Stromal cell of bone marrow (primary cell): ENCODE data around the gene DNAJC15.
"Not testable (repeated sequence)": the region's sequence is repeated elsewhere in the genome, so short reads cannot be mapped to it uniquely, and the experiment has no call there.

Source experiments
- DNase-seq: peaks from one replicate; pipeline ENCODE4 v3.0.0-alpha.2; 2012; ENCODE audit warnings: low read depth

Gene DNAJC15

DNA sequence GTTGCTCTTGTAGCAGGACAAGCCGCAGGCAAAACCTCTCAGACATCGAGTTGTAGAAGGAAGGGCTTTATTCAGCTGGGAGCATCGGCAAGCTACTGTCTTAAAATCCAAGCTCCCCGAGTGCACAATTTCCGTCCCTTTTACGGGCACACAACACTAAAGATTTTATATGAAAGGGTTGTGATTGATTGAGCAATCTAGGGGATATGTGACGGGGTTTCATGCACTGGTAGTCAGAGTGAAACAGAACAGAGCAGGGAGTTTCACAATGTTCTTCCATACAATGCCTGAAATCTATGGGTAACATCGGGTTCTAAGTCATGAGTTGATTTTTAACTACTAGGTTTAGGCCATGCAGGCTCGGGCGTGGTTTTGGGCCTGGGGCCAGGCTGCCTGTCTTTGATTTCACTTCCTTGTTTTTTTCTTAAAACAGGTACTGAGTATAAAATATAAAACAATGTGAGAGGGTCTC is 22.0 kb downstream of the DNAJC15 start:
- not testable (repeated sequence) for DNase-seq

DNA sequence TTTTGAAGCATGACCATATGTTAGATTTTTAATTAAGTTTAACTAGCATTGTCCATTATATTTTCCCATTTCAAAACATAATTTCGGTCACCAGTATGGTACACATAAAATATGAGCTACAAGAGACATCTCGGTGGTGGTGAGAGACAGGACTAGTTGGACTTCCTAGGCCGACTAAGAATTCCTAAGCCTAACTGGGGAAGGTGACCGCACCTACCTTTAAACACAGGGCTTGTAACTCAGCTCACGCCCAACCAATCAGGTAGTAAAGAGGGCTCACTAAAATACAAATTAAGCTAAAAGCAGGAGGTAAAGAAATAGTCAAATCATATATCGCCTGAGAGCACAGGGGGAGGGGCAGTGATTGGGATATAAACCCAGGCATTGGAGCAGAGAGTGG is 22.9 kb downstream of the DNAJC15 start:
- no peak for DNase-seq

DNA sequence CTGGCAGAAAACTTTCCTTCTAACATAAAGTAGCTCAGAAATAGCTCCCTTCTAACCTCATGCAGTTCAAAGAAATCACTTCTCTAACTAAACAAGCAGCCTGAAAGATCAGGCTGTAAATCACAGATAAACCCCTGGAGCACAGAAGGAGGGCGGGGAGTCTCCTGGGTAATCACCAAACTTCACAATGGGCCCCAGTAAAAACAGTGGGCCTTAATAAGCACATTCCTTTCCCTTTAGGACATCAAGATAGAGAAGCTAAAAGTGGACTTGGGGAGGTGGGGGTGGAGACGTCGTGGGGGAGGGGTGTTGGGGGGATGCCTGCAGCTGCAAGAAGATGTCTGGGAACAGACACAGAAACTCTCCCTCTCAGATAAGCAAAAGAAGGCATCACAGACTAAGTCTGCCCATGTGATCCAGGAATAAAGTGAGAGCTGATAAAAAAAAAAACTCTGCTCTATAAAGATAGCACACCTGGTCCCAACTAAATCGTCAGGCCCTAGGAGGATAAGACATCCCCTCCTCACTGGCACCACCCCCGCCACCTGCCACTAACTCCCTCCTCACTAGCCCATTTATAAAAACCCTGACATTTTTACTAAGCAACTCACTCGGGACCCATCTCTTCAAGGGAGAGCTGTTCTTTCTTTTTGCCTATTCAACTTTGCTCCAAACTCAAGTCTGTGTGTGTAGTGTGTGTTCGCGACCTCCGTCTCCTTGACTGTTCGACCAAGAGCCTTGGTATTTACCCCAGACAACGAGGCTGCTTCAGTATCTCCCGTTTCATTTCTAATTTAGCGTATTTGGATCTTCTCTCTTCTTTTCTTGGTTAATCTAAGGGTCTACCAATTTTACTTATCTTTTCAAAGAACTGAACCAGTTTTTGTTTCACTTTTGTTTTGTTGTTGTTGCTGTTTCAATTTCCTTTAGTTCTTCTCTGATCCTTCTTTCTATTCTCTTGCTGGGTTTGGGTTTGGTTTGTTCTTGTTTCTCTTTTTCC is 31.7 kb downstream of the DNAJC15 start:
- DNase-seq = no peak

DNA sequence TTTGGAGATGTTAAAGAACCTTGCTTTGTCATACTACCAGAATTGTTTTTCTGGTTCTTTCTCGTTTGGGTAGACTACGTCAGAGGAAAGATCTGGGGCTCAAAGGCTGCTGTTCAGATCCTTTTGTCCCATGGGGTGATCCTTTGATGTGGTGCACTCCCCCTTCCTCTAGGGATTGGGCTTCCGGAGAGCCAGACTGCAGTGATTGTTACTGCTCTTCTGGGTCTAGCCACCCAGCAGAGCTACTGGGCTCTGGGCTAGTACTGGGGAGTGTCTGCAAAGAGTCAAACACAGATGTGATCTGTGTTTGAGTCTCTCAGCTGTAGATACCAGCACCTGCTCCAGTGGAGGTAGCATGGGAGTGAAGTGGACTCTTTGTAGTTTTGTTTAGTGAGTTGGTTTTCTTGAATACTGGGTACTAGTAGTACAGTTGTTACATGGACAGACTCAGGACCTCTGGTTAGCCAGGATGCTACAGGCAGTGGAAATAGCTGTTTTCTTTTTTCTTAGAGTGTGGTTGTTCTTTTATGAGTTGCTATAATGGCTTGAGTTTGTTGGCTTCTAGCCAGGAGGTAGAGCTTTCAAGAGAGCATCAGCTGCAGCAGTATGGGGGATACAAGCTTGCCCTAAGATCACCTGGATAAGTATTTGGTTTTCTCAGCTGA is 34.4 kb downstream of the DNAJC15 start:
- no peak for DNase-seq

DNA sequence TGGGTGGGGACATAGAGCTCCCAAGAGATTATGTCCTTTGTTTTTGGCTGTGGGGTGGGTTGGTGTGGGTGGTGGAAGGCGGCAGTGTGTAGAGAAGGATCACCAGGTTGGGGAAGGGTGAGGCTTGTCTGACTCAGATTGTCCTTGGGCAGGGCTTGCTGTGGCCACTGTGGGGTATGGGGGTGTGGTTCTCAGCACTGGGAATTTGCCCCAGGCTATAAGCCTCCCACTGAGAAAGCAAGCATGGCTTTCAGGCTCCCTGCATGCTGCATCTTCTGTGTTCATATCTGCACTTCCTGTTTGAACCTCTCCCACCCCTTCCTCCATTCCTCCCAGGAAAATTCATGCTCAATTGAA is 34.9 kb downstream of the DNAJC15 start:
- no peak for DNase-seq

DNA sequence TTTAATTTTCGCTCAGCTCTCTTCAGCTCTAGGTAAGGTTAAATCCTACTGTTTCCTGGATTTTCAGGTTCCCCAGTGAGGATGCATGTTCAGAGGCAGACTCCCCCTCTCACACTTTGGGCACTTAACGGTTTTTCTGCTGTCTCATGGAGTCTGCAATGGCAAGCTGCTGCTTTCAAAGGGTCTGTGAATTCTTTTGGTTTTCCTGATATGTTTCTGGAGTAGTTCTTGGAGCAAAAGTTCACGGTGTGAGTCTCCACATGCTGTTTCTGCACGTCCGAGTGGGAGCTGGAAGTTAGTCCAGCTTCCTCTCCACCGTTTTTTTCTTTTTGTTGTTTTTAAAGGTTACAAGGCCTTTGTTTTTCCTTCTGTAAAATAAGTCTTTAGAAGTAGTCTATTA is 35.4 kb downstream of the DNAJC15 start:
- no peak for DNase-seq

DNA sequence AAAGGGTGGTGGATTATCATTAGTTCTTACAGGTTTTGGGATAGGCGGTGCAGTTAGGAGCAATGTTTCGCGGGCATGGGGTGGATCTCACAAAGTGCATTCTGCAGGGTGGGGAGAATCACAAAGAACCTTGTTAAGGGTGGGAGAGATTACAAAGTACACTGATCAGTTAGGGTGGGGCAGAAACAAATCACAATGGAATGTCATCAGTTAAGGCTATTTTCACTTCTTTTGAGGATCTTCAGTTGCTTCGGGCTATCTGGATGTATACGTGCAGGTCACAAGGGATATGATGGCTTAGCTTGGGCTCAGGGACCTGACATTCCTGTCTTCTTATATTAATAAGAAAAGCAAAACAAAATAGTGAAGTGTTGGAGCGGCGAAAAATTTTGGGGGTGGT is 36.4 kb downstream of the DNAJC15 start:
- not testable (repeated sequence) for DNase-seq

DNA sequence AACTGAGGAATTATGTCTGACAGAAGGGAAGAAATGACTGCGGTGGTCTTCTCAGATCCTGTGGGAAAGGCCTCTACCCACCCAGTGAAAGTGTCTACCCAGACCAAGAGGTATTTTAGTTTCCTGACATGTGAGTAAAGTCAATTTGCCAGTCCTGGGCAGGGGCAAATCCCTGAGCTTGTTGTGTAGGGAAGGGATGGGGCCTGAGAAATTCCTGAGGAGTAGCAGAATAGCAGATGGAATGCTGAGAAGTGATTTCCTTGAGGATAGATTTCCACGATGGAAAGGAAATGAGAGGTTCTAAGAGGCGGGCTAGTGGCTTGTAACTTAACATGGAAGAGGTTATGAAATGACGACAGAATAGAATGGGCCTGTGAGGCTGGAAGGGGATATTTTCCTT is 37.4 kb downstream of the DNAJC15 start:
- DNase-seq = not testable (repeated sequence)

DNA sequence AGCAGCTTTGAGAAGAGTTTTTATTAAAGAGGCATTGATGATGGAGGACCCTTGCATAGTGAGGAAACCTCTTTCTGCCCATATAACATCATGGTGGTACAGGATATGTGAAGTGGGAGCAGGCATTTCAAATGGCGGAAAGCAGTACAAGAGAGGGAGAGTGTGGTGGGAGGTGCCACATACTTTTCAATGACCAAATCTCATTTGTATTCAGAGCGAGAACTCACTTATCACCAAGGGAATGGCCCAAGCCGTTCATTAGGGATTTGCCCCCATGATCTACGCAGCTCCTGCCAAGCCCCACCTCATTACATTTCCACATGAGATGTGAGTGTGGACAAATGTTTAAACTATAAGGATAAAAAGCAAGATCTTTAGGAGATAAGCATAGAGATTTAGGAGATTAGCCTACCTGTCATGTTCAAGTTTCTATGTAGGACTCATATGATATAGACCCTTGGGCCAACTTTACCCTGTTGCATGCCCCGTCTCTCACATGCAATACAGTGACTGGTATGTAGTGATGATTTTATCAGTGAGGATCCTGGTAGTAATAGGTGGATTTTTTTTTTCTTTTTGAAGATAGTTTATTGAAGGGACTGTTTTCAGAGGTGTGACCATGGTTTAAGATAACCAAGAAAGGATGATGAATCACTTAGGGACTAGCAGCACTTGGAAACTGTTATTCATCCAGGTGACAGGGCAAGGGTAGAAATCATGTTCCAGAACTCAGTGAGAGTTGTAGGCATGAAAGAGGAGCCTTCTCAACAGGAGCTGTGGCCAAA is 38.3 kb downstream of the DNAJC15 start:
- no peak for DNase-seq

DNA sequence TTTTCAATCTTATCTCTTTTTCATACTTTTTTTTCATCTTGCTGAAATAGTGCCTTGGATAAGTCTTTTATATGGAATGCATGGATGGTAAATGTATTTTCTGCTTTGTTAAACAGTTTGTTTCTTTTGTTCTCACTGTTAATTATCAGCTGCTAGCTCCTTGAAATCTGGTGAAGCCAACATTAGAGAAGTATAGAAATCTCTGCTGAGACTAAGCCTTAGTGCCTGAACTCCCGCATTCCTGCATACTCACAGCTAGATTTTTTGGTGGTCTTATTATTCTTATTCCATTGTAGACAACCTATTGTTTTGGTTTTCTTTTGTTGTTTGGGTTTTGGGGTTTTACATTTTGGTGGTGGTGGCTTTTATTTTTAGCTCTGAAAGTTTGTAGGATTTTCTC is 48.4 kb downstream of the DNAJC15 start:
- no peak for DNase-seq

DNA sequence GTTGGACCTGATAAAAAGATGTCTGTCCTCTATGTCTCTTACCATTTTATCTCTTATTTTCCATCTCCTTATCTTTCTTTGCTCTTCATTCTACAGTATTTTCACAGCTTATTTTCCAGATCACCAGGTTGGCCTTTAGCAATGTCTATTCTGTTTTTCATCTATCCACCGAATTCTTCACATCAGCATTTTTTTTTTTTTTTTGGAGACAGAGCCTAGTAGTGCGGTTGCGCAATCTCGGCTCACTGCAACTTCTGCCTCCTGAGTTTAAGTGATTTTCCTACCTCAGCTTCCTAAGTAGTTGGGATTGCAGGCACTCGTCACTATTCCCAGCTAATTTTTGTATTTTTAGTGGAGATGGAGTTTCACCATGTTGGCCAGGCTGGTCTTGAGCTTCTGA is 49.0 kb downstream of the DNAJC15 start:
- DNase-seq = no peak

DNA sequence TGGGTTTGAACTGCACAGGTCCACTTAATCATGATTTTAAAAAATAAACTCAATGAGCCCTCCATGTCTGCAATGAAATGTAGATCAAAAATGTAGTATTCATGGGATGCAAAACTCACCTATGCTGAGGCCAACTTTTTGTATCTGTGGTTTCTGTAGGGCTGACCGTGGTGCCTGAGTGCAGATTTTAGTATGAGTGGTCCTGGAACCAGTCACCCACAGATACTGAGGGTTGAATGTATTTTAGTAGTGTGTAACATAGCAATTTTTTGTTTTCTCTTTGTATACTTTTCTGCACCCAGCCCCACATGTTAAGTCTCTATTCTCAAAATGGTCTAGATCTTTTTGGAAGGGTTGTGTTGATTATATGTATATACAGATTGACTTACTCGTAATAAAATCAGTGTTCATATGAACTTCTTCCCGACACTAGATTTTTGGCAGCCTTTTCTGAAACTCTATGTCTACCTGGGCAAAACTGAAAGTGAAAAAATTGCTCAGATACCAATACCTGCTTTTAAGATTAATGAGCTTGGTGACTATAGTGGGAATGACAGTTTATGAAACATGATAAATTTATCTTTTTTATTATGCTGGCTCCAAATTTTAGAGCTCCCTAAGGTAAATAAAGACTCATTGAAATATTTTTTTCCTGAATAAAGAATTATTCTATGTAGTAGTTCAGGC is 51.6 kb downstream of the DNAJC15 start:
- no peak for DNase-seq

DNA sequence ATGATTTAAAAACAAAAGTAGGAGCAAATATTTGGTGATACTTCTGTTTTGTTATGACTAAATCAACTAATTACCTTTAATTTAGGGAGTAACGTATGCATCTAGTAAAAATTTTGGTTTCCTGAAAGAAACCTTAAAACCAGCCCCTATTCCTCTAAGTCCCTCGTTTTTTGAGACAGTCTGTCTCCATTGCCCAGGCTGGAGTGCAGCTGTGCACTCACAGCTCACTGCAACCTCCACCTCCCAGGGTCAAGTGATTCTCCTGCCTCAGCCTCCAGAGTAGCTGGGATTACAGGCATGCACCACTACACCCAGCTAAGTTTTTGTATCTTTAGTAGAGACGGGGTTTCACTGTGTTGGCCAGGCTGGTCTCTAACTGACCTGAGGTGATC is 52.1 kb downstream of the DNAJC15 start:
- DNase-seq = not testable (repeated sequence)

DNA sequence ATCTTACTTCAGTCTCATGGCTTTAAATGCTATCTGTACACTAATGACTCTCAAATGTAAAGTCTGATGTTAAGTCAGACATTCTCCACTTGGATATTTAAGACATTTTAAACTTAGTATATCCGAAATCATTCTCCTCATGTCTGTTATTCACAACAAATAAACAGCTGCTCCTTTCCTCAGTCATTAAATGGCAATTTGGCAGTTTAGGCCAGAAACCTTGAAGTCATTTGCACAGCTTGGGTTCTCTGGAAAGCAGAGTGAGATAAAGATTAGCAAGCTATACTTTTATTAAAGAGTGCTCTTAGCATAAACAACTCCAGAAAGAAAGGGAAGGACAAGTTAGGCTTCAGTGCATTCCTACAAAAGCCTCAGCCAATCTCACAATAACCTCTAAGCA is 53.7 kb downstream of the DNAJC15 start:
- DNase-seq = no peak

DNA sequence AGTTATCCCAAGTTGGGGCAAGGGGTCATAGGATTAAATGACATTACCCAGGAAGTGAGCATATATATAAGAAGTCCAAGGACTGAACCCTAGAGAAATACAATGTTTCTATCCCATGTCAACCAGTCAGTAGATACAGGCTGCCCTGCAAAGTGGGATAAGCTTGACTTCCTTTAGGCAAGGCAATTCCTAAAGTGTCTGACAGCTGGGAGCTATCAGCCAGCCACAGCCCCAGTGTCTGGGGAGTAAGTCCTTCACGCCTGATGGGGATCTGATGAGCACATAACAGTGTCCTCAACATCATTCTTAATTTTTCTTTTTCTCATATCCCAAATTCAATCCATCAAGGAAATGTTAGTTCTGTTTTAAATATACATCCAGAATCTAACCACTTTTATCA is 54.1 kb downstream of the DNAJC15 start:
- no peak for DNase-seq

DNA sequence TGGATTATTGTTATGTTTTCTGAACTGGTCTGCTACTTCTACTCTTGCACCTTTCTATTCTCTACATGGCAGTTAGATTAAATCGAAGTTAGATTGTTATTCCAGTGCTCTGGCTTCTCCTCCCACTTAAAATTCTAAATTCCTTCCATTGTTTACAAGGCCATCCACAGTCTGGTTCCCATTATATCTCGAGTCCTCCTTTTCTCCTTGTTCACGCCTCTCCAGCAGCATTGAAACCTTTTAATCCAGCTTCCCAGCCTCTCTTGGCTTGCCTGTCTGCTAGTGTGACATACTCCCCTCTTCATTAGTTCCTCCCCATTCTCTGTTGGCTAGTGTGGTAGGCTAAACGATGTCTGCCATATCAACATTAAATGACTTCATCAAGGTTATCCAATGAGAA is 54.5 kb downstream of the DNAJC15 start:
- DNase-seq = no peak

DNA sequence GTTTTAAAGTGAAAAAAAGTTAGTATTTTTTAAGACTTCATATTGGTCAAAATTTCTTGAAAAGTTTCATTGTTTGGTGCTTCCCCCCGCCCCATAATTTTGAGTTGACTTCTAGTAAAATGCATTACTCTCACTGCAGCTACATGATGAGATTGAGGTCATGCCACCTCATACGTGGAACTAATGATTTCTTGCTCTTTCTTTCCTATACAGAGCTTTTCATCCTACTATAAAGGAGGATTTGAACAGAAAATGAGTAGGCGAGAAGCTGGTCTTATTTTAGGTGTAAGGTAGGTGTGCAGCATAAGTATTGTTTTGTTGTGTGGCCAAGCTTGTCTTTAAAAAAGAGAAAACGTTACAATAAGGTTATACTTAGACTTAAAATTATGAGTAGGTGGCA is 55.0 kb downstream of the DNAJC15 start:
- no peak for DNase-seq

DNA sequence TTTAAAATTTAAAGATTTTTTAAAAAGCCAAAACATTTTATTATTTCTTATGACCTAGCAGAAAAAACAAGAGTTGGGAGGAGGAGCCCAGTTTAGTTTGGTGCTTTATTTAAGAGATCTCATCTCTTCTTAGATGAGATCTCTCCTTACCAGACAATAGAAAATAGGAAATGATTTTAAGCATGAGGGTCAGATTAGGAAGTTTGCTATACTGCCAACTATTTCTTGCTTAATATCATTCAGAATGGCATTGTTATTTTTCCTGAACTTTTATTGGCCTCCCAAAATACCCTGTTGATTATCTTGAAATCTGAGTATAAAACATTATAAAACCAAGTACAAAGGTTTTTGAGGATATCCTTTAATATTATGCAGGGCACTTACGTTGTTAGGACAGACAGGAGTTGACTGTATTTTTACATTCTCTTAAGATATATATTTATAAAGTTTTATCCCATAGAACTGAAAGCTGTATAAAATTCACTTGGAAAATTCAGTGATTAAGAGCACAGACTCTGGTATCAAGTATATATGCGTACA is 56.1 kb downstream of the DNAJC15 start:
- DNase-seq = no peak

DNA sequence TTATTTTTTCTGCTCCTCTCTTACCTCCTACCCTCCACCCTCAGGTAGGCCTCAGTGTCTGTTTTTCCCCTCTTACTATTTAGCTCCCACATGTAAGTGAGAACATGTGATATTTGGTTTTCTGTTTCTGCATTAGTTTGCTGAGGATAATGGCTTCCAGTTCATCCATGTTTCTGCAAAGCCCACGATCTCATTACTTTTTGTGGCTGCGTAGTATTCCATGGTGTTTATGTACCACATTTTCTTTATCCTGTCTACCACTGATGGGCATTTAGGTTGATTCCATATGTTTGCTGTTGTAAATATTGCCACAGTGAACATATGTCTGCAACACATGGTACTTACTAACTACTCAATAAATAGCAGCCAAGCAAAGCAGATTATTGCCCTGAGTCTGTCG is 56.8 kb downstream of the DNAJC15 start:
- no peak for DNase-seq

DNA sequence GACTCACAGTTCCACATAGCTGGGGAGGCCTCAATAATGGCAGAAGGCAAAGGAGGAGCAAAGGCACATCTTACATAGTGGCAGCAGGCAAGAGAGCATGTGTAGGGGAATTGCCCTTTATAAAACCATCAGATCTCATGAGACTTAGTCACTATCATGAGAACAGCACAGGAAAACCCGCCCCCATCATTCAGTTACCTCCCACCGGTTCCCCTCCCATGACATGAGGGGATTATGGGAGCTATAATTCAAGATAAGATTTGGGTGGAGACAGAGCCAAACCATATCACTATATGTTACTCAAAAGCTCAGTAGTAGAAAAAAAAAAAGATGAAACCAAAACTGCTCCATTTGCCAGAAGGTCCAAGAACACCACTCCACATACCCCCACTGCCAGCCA is 58.5 kb downstream of the DNAJC15 start:
- no peak for DNase-seq

DNA sequence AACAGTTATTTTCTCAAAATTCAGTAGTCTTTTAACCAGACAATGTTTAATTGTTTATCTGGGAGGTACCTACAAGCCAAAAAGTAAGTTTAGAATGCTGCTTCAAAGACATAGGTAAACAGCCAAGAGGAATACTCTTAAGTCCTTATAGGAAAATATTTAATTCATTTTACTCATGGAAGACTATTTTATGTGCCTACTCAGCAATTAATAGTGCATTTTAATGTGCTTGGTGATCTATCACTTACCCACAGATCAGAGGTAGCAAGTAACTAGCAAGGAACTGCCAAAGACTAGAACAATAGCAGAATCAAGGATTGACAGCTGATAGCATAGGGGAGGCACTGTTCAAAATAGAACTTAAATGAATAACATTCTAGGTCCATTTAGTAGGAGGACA is 60.4 kb downstream of the DNAJC15 start:
- no peak for DNase-seq

DNA sequence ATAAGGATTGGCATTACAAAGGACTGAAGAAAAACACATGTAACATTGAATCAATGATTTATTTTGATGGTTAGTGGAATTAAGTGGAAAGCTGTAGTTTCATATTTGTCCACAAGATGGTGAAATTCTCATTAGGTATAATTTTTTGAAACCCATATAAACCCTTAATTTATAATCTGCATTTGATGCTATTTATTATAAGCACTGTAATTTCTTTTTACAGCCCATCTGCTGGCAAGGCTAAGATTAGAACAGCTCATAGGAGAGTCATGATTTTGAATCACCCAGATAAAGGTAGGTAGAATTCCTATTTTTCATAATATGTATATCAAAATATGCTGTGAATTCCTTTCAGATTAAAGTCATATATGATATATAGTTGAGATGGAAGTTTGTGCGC is 62.2 kb downstream of the DNAJC15 start:
- peak; percentile 28 for DNase-seq
